CD4-positive, alpha-beta T cell treated with Interleukin-12 subunit alpha and Interleukin-12 subunit beta, for 1 hour (primary cell): ENCODE measurements around the gene STK31.
"Not testable (repeated sequence)": the region's sequence is repeated elsewhere in the genome, so short reads cannot be mapped to it uniquely, and the experiment has no call there.

Source experiments
- DNase-seq: peaks from one replicate; pipeline ENCODE4 v3.0.0-alpha.2; 2020

STK31 gene, protein sequence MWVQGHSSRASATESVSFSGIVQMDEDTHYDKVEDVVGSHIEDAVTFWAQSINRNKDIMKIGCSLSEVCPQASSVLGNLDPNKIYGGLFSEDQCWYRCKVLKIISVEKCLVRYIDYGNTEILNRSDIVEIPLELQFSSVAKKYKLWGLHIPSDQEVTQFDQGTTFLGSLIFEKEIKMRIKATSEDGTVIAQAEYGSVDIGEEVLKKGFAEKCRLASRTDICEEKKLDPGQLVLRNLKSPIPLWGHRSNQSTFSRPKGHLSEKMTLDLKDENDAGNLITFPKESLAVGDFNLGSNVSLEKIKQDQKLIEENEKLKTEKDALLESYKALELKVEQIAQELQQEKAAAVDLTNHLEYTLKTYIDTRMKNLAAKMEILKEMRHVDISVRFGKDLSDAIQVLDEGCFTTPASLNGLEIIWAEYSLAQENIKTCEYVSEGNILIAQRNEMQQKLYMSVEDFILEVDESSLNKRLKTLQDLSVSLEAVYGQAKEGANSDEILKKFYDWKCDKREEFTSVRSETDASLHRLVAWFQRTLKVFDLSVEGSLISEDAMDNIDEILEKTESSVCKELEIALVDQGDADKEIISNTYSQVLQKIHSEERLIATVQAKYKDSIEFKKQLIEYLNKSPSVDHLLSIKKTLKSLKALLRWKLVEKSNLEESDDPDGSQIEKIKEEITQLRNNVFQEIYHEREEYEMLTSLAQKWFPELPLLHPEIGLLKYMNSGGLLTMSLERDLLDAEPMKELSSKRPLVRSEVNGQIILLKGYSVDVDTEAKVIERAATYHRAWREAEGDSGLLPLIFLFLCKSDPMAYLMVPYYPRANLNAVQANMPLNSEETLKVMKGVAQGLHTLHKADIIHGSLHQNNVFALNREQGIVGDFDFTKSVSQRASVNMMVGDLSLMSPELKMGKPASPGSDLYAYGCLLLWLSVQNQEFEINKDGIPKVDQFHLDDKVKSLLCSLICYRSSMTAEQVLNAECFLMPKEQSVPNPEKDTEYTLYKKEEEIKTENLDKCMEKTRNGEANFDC

GRCh38 chr7:23710000-23710399, at the start of gene STK31:
Gene STK31, plus strand, starts transcription at chr7:23710219. Its CDS starts 67 bp downstream, at chr7:23710286.
- DNase-seq = no peak

GRCh38 chr7:23661385-23661784, 48.6 kb upstream of the STK31 start:
- no peak for DNase-seq

- no peak for DNase-seq
These were observed 47.7 kb upstream of the STK31 start for GRCh38 chr7:23662124-23662983.

GRCh38 chr7:23662984-23663313, 47.1 kb upstream of the STK31 start:
- DNase-seq = no peak

GRCh38 chr7:23664122-23664521, 45.9 kb upstream of the STK31 start:
- no peak for DNase-seq

GRCh38 chr7:23672033-23672432, 38.0 kb upstream of the STK31 start:
- no peak for DNase-seq

DNA sequence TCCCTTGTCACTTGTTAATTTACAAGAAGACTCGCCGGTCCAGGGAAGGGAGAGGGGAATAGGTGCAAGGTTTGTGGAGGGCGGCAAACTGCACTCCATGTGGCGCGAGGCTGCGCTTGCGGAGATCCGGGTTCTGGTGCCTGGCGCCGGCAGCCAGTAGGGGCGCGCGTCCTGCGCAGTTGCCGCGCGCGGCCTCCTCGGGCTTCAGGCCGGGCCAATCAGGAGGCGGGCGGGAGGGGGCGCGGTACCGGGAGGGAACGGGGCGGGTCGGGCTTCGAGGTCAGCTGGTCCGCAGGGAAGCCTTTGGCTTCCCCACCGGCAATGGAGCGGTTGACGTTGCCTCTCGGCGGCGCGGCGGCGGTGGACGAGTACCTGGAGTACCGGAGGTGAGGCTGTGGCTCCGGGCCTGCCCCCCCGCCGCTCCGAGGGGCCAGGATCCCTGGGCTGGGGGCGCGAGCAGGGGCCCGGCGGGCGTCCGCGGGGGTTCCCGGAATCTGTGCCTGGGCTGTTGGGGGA, 30.1 kb upstream of the STK31 start, which contains the start of gene FAM221A:
TSS of gene FAM221A (plus strand) at position 302 of the 516 bp plus-strand sequence. CDS start at position 322, 20 bp downstream.
- DNase-seq = peak; percentile 83

- DNase-seq = peak; percentile 51
These were observed 29.3 kb upstream of the STK31 start for GRCh38 chr7:23680414-23681405.

GRCh38 chr7:23684041-23684440, 26.0 kb upstream of the STK31 start:
- DNase-seq = not testable (repeated sequence)

GRCh38 chr7:23685731-23686130, 24.3 kb upstream of the STK31 start:
- no peak for DNase-seq

DNA sequence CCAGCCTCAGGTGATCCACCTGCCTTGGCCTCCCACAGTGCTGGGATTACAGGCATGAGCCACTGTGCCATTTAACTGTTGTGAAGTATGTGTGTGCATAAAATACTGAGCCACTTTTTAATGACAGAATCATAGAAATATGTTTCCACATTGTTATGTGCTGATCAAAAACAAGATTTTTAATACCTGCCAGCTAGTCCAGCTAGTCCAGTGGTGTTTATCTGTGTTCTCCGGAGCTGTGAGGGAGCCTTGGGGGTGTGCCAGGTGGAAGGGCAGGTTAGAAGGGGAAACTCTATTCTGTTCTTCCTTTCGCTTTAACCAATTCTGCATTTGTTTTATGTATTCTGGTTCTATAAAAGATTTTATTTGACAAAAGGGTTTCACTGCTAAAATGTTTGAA, 23.0 kb upstream of the STK31 start:
- no peak for DNase-seq

- no peak for DNase-seq
These were observed 20.9 kb upstream of the STK31 start for GRCh38 chr7:23689165-23689564.

- no peak for DNase-seq
These were observed 18.7 kb upstream of the STK31 start for GRCh38 chr7:23691320-23691719.

GRCh38 chr7:23693224-23693623, 16.8 kb upstream of the STK31 start:
- no peak for DNase-seq

DNA sequence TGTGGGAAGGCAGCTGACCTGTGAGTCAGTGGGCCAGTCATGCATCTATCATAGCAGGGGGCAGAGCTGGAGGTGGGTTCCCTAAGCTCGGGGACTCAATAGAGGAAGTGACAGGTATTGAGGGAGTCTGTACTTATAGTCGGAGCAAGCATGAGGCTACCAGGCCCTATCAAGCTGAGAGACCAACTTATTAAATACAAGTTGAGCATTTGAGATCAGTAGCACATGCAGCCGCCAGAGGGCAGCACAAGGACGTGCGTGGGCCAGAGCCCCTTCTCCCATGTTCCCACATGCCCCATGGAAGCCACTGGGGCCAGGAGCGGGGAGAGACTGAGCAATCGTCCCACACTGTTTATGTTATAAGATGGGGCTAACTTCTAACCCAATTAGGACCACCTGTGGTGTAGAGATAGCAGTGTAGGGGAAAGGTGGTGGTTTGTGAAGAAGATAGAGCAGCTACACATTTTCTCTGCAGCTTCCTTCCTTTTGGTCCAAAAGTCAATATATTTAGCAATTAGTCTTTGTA, 13.0 kb upstream of the STK31 start:
- peak; percentile 49 for DNase-seq

GRCh38 chr7:23698822-23699221, 11.2 kb upstream of the STK31 start:
- no peak for DNase-seq

DNA sequence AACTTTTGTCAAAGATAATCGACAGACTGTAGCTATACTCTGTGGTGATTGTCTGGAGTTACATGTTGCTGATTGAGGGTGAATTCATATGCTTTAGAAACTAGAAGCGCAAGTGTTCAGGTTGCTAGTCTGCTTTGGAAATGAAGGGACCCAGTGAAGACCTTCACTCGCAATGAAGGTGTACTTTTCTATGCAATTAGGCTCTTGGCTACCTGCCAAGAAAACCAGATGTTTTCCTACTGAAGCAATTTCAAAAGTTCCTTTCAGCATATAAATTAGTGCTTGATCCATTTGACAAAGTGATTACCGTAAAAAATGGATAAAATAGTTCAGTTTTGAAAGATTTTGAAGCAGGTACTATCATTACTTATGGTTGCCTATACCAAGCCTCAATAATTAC, 10.0 kb upstream of the STK31 start:
- DNase-seq = no peak

- no peak for DNase-seq
These were observed 803 bp upstream of the STK31 start for GRCh38 chr7:23709081-23709750.

- DNase-seq = peak; percentile 52
These were observed 2.6 kb downstream of the STK31 start for GRCh38 chr7:23712368-23713284.
